ENCODE data around the gene LRRC59. TPM values are rescaled to one million over a fixed set of nuclear protein-coding genes. Genes with fewer than 3 reads are reported as not detected.

Gene LRRC59
- total and polyA plus RNA-seq, 8 donors = 29.3 to 114 (median 72.4) TPM

GRCh38 chr17:50426814-50427787, 29.8 kb upstream of the LRRC59 start:
- WGBS, 2 donors = 23 to 33% methylated on average over 4 of the region's 4 CpGs
- H3K27ac ChIP-seq = peak overlapping the region; percentile 39 to 76 (median 64)
- FAIRE-seq (no peak), ATAC-seq (peak in 3 of 4 donors; percentile 28 to 58 (median 54)), DNase-seq (no peak)
- H3K4me1 ChIP-seq = peaks cover 12 to 32% (median 27%) of the 10 kb centered on the region in 3 donors
- H3K4me3 ChIP-seq = peak overlapping the region; percentile 58 to 72 (median 65)
- H3K36me3 ChIP-seq = no peaks in the 10 kb centered on the region
- H3K9me3 ChIP-seq = no peaks in the 10 kb centered on the region
- H3K27me3 ChIP-seq = no peaks in the 10 kb centered on the region
- TF ChIP-seq CTCF (IDR thresholded peaks at IDR 0.05) = no peak
- intact Hi-C loops (cut with DNase I) = no loop called here

- ATAC-seq = no peak
- no peaks in the 10 kb centered on the region for H3K27me3 ChIP-seq
- intact Hi-C loops (cut with DNase I) = no loop called here
- peak overlapping the region; percentile 58 to 72 (median 65) for H3K4me3 ChIP-seq
- 3% methylated on average over 7 of the region's 7 CpGs for WGBS, 2 donors
- H3K4me1 ChIP-seq = peaks cover 12 to 39% (median 29%) of the 10 kb centered on the region in 3 donors
- DNase-seq = no peak
- peak overlapping the region; percentile 39 to 76 (median 64) for H3K27ac ChIP-seq
- no peak for FAIRE-seq
- TF ChIP-seq CTCF (IDR thresholded peaks at IDR 0.05) = no peak
- H3K36me3 ChIP-seq = no peaks in the 10 kb centered on the region
- no peaks in the 10 kb centered on the region for H3K9me3 ChIP-seq
These were observed 29.1 kb upstream of the LRRC59 start for GRCh38 chr17:50426472-50426782.

- Histone ChIP-seq H3K4me3 (peak within 1 kb of the TSS; percentile 58 to 72 (median 65)), H3K4me1 (peaks cover 12 to 40% (median 34%) of the 10 kb centered on the region in 3 donors), H3K9me3 (no peaks in the 10 kb centered on the region), H3K27ac (peak within 1 kb of the TSS; percentile 39 to 76 (median 64)), H3K36me3 (no peaks in the 10 kb centered on the region), H3K27me3 (no peaks in the 10 kb centered on the region)
- FAIRE-seq (no peak), DNase-seq (peak; percentile 70 to 90 (median 77)), ATAC-seq (peak; percentile 87 to 92 (median 88))
- intact Hi-C loops (cut with DNase I) = no loop called here
- 0 to 1% methylated on average over 57 to 70 of the region's 70 CpGs for WGBS, 2 donors
- TF ChIP-seq CTCF (IDR thresholded peaks at IDR 0.05) = no peak
These were observed 28.6 kb upstream of the LRRC59 start, which contains the start of gene ACSF2 for GRCh38 chr17:50425682-50426471. Gene ACSF2, plus strand, starts transcription at chr17:50426218. Its CDS starts 44 bp downstream, at chr17:50426262.

GRCh38 chr17:50424996-50425681, 27.8 kb upstream of the LRRC59 start:
- FAIRE-seq = no peak
- TF ChIP-seq CTCF (IDR thresholded peaks at IDR 0.05) = no peak
- intact Hi-C loops (cut with DNase I) = no loop called here
- H3K4me3 ChIP-seq = peak overlapping the region; percentile 58 to 72 (median 65)
- peak overlapping the region in 3 of 4 donors; percentile 12 to 76 (median 75) for H3K27ac ChIP-seq
- H3K27me3 ChIP-seq = no peaks in the 10 kb centered on the region
- peak in 1 of 6 donors; percentile 50 for DNase-seq
- WGBS, 2 donors = 90 to 95% methylated on average over 6 to 8 of the region's 8 CpGs
- ATAC-seq = no peak
- H3K9me3 ChIP-seq = no peaks in the 10 kb centered on the region
- peaks cover 12 to 43% (median 36%) of the 10 kb centered on the region in 3 donors for H3K4me1 ChIP-seq
- no peaks in the 10 kb centered on the region for H3K36me3 ChIP-seq
